K562 (cell line): ENCODE measurements around the gene ERP29. TPM values are rescaled to one million over a fixed set of nuclear protein-coding genes. Genes with fewer than 3 reads are reported as not detected.
"Not testable (repeated sequence)": the region's sequence is repeated elsewhere in the genome, so short reads cannot be mapped to it uniquely, and the experiment has no call there.

Source experiments
- ATAC-seq: fragments of 200-7000 bp; cut with Tn5 transposase; 3 replicates; pipeline ENCODE4 v1.9.1; 2020; ENCODE audit warnings: moderate library complexity
- BruUV-seq: library from RNA; stranded (reverse); fragments of 400-500 nt; replicated peaks from 2 replicates; lab custom pipeline; 2021; lab: Mats Ljungman, UMichigan
- CTCF ChIA-PET: fragments of 300-600 bp; formaldehyde crosslinking; extraction: SDS; loops from one replicate; lab custom pipeline; 2021; ENCODE audit warnings: low intra/inter-chr PET ratio; lab: Yijun Ruan, JAX
- POLR2A ChIA-PET: fragments of 300-600, 350-650 bp; sonication (Branson Sonifier 250); formaldehyde crosslinking; extraction: SDS; loops from one replicate; lab custom pipeline; 2021; ENCODE audit warnings: antibody characterized with exemption, inconsistent platforms; lab: Yijun Ruan, JAX
- DNase-seq, 4 experiments: peaks; one replicate each; pipeline versions ENCODE4 v3.0.0 to v3.0.0-alpha.2; 2011 to 2018; ENCODE audit warnings: low spot score in 3 of 4, mixed read lengths in 3 of 4; ENCODE audit errors: extremely low read depth in 1 of 4
- FAIRE-seq: peaks from 2 replicates; lab custom pipeline; 2011; peaks lifted over from hg19 to GRCh38; lab: Jason Lieb, UNC
- H2AFZ ChIP-seq: 2 replicates; pipeline ENCODE4 v1.6.0; 2011; ENCODE audit warnings: low read depth, low read length, control low read depth, inconsistent platforms
- H3K27ac ChIP-seq: fragments of 200-600 bp; 3 replicates; pipeline ENCODE4 v1.8.0; 2011; ENCODE audit warnings: low read depth, mild to moderate bottlenecking, control low read depth, inconsistent platforms, low read length, moderate library complexity, mixed read lengths; ENCODE audit errors: extremely low read depth
- H3K27me3 ChIP-seq, 2 experiments: fragments of 300-600 bp in 1 of 2; 2 replicates in 1 of 2; 3 replicates in 1 of 2; pipeline versions ENCODE4 v1.6.0 to v1.8.0; 2011; ENCODE audit warnings: inconsistent platforms in 2 of 2, low read length in 2 of 2, mild to moderate bottlenecking in 1 of 2, mixed read lengths in 1 of 2, moderate library complexity in 1 of 2; ENCODE audit not compliant: control insufficient read depth in 2 of 2, insufficient read depth in 2 of 2
- H3K36me3 ChIP-seq: fragments of 300-600 bp; 3 replicates; pipeline ENCODE4 v1.8.0; 2011; ENCODE audit warnings: mild to moderate bottlenecking, low read length, inconsistent platforms; ENCODE audit not compliant: control insufficient read depth, insufficient read depth
- H3K4me1 ChIP-seq, 2 experiments: fragments of 200-600 bp in 1 of 2; replicated peaks in 1 of 2; 2 replicates in 1 of 2; 3 replicates in 1 of 2; pipeline versions ENCODE4 v1.5.1 to v1.8.0; 2011; ENCODE audit warnings: inconsistent platforms in 2 of 2, low read length in 2 of 2, mild to moderate bottlenecking in 1 of 2, mixed read lengths in 1 of 2, moderate library complexity in 1 of 2; ENCODE audit not compliant: control insufficient read depth in 2 of 2, insufficient read depth in 2 of 2
- H3K4me2 ChIP-seq: 2 replicates; pipeline ENCODE4 v1.6.1; 2011; ENCODE audit warnings: low read length, control low read depth, inconsistent platforms, mixed read lengths; ENCODE audit not compliant: insufficient read depth
- H3K4me3 ChIP-seq: fragments of 200-600 bp; sonication (generic), shearing (Covaris generic); 2 replicates; pipeline ENCODE4 v1.5.1; 2016; ENCODE audit warnings: control low read depth, inconsistent platforms
- H3K79me2 ChIP-seq: fragments of 200-600 bp; 3 replicates; pipeline ENCODE4 v1.8.0; 2011; ENCODE audit warnings: low read length, inconsistent platforms; ENCODE audit not compliant: control insufficient read depth, insufficient read depth
- H3K9ac ChIP-seq, 2 experiments: 2 replicates each; pipeline versions ENCODE4 v1.6.0 to v1.6.1; 2011; ENCODE audit warnings: low read depth in 2 of 2, low read length in 2 of 2, control low read depth in 1 of 2, inconsistent platforms in 1 of 2, mild to moderate bottlenecking in 1 of 2, mixed read lengths in 1 of 2; ENCODE audit not compliant: insufficient read depth in 1 of 2
- H3K9me1 ChIP-seq: one replicate; pipeline ENCODE4 v1.6.0; 2011; ENCODE audit warnings: inconsistent platforms, mild to moderate bottlenecking, low read length, moderate library complexity; ENCODE audit not compliant: control insufficient read depth, insufficient read depth
- H3K9me3 ChIP-seq: replicated peaks from 2 replicates; pipeline ENCODE4 v1.5.1; 2011; ENCODE audit warnings: low read depth, low read length, inconsistent platforms; ENCODE audit not compliant: control insufficient read depth, insufficient read depth
- H4K20me1 ChIP-seq: replicated peaks from 2 replicates; pipeline ENCODE4 v1.6.1; 2011; ENCODE audit warnings: low read length, inconsistent platforms, mixed read lengths; ENCODE audit not compliant: control insufficient read depth, insufficient read depth
- ADNP ChIP-seq: fragments of 200-800 bp; sonication (Bioruptor generic); IDR thresholded peaks from 2 replicates; pipeline ENCODE4 v1.6.1; 2016; ENCODE audit warnings: missing genetic modification characterization, missing compliant biosample characterization
- ARID1B ChIP-seq: fragments of 450-650 bp; IDR thresholded peaks from 2 replicates; pipeline ENCODE4 v1.6.1; 2016; ENCODE audit warnings: antibody characterized with exemption, mild to moderate bottlenecking, inconsistent platforms
- CC2D1A ChIP-seq: fragments of 450-650 bp; IDR thresholded peaks from 2 replicates; pipeline ENCODE4 v1.6.1; 2017; ENCODE audit warnings: mild to moderate bottlenecking
- DPF2 ChIP-seq: fragments of 450-650 bp; IDR thresholded peaks from 2 replicates; pipeline ENCODE4 v1.6.1; 2016
- FOSL1 ChIP-seq: fragments of 200-800 bp; sonication (Bioruptor generic); conservative IDR thresholded peaks from 2 replicates; pipeline ENCODE4 v1.6.1; 2016; ENCODE audit warnings: missing genetic modification characterization, missing compliant biosample characterization
- KDM1A ChIP-seq, 2 experiments: fragments of 450-650 bp; IDR thresholded peaks; 2 replicates each; pipeline ENCODE4 v1.6.1; 2016; ENCODE audit warnings: mild to moderate bottlenecking in 2 of 2
- NR2C1 ChIP-seq, 2 experiments: fragments of 450-650 bp; IDR thresholded peaks; 2 replicates each; pipeline ENCODE4 v1.6.1; 2017; ENCODE audit warnings: mild to moderate bottlenecking in 2 of 2, antibody characterized with exemption in 1 of 2, inconsistent platforms in 1 of 2, missing compliant biosample characterization in 1 of 2, missing genetic modification characterization in 1 of 2
- NR2C2 ChIP-seq, 2 experiments: fragments of 200-800 bp in 1 of 2; sonication (Bioruptor generic) in 1 of 2; sonication (generic) in 1 of 2; formaldehyde crosslinking in 1 of 2; IDR thresholded peaks; 2 replicates each; pipeline versions ENCODE4 v1.6.1 to v1.8.0; 2016 to 2022; ENCODE audit warnings: mild to moderate bottlenecking in 1 of 2, missing compliant biosample characterization in 1 of 2, missing genetic modification characterization in 1 of 2, missing genetic modification reagents in 1 of 2
- WGBS: fragments of 100-300 bp; shearing (Covaris generic); methylation state at CpG from one replicate; pipeline ENCODE4 v1.1.6; 2016; ENCODE audit warnings: low coverage, mixed read lengths; ENCODE audit not compliant: insufficient coverage; ENCODE audit errors: missing lambda C conversion rate; 5-methylcytosine and 5-hydroxymethylcytosine counted together
- in situ Hi-C: fragments of 300-500 bp; cut with MboI; formaldehyde crosslinking; loops from 4 replicates; pipeline ENCODE4 v1.15.0; 2018; ENCODE audit warnings: inconsistent platforms, mixed read lengths
- intact Hi-C: fragments of 100-400 bp; cut with micrococcal nuclease; formaldehyde crosslinking; loops from 2 replicates; pipeline ENCODE4 v1.14.2; 2022
- polyA plus RNA-seq, 8 experiments: library from polyadenylated mRNA; depleted of rRNA in 4 of 8; stranded (reverse) in 5 of 8; unstranded in 3 of 8; fragments of >200 nt; fragmentation: Nextera tagmentation in 2 of 8; fragmentation: Illumina TruSeq in 1 of 8; extraction: Ambion mirVana in 2 of 8; extraction: Trizol in 1 of 8; gene quantifications; 2 replicates each; pipeline versions ENCODE4 v1.2.1 to v1.2.3, GENCODE V29; 2011 to 2014; ENCODE audit warnings: inconsistent platforms in 1 of 8, missing spikeins in 1 of 8
- total RNA-seq, 7 experiments: library from RNA; depleted of rRNA in 6 of 7; stranded (reverse); fragments of >200 nt in 6 of 7; fragmentation: Illumina TruSeq in 2 of 7; extraction: Trizol in 2 of 7; gene quantifications; 2 replicates each; pipeline versions ENCODE4 v1.2.1 to v1.2.3, GENCODE V29; 2011 to 2021; ENCODE audit warnings: low replicate concordance in 1 of 7
- TF ChIP-seq, protein P1 (sequence below), 2 experiments: fragments of 450-650 bp in 1 of 2; sonication (generic) in 1 of 2; formaldehyde crosslinking in 1 of 2; IDR thresholded peaks in 1 of 2; conservative IDR thresholded peaks in 1 of 2; 2 replicates each; pipeline versions ENCODE4 v1.6.1 to v1.8.1; 2016 to 2023; ENCODE audit warnings: mild to moderate bottlenecking in 2 of 2, moderate library complexity in 2 of 2, inconsistent platforms in 1 of 2, missing genetic modification reagents in 1 of 2
- TF ChIP-seq, protein P2 (sequence below), 2 experiments: fragments of 450-650 bp in 1 of 2; sonication (generic) in 1 of 2; formaldehyde crosslinking in 1 of 2; IDR thresholded peaks; 2 replicates each; pipeline versions ENCODE4 v1.7.1 to v1.9.0; 2016 to 2022; ENCODE audit warnings: inconsistent platforms in 1 of 2, mild to moderate bottlenecking in 1 of 2, missing genetic modification reagents in 1 of 2

The ERP29 gene
- total and polyA plus RNA-seq, 9 of the 15 experiments (the other 6 are each of a cell fraction or from before 2014, with no cell fraction given), result 42.4 to 146 (median 111) TPM

DNA sequence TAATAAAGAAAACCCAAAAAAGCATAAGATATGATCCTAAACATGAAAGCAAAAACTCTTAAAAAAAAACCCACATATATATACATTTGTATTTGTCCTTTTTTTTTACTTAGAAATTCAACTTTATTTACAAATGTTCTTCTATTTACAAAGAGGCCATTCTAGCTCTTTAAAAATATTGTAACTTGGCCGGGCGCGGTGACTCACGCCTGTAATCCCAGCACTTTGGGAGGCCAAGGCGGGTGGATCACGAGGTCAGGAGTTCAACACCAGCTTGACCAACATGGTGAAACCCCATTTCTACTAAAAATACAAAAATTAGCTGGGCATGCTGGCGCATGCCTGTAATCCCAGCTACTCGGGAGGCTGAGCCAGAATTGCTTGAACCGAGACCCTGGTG, 14.1 kb upstream of the ERP29 start:
- DNase-seq; in situ Hi-C loops; H3K9me1 ChIP-seq; CTCF ChIA-PET; H3K4me3 ChIP-seq; intact Hi-C loops; H4K20me1 ChIP-seq; FAIRE-seq; H3K9me3 ChIP-seq; H3K27me3 ChIP-seq; H3K27ac ChIP-seq; H3K4me2 ChIP-seq; H3K36me3 ChIP-seq; BruUV-seq; H3K4me1 ChIP-seq; TF ChIP-seq NR2C1 (IDR thresholded peaks at IDR 0.05); NR2C2 (CRISPR knock-in tag; IDR thresholded peaks at IDR 0.05): not testable (repeated sequence)
- peak overlapping the region; percentile 10; the same call in 1 of the 2 replicates for H2AFZ ChIP-seq
- peaks cover 11% of the 10 kb centered on the region for H3K79me2 ChIP-seq
- peak; percentile 21; the same call in 1 of the 3 replicates for ATAC-seq
- WGBS, result 41% methylated on average over 9 of the region's 9 CpGs
- H3K9ac ChIP-seq, result peak overlapping the region in 1 of 2 experiments; percentile 14; a peak in 1 of 4 replicates
- POLR2A ChIA-PET, result interaction anchor here (0.6 to 2.0 kb wide), 3 partner anchors 9 to 1610 kb away, joined by 3 to 10 read pairs (median 3); no protein-coding TSS in a partner anchor
- TF ChIP-seq, protein P1, sequence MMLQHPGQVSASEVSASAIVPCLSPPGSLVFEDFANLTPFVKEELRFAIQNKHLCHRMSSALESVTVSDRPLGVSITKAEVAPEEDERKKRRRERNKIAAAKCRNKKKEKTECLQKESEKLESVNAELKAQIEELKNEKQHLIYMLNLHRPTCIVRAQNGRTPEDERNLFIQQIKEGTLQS (IDR thresholded peaks at IDR 0.05), result peak; percentile 72
- TF ChIP-seq, protein P1 (CRISPR knock-in tag; conservative IDR thresholded peaks at IDR 0.05), result not testable (repeated sequence)
- TF ChIP-seq KDM1A (IDR thresholded peaks at IDR 0.05) (0 out of 4 replicates have a peak, but pooled peaks of 1 of the 2 experiments have one; percentile 21), NR2C1 (tag; IDR thresholded peaks at IDR 0.05) (peak; percentile 45; the same call in 1 of the 2 replicates), NR2C2 (tag; IDR thresholded peaks at IDR 0.05) (0 out of 2 replicates have a peak, but pooled peaks have one; percentile 16), ARID1B (peak; percentile 39), CC2D1A (0 out of 2 replicates have a peak, but pooled peaks have one; percentile 45), DPF2 (0 out of 2 replicates have a peak, but pooled peaks have one; percentile 55), FOSL1 (tag) (peak; percentile 60), ADNP (tag) (peak; percentile 87)
- TF ChIP-seq, protein P2, sequence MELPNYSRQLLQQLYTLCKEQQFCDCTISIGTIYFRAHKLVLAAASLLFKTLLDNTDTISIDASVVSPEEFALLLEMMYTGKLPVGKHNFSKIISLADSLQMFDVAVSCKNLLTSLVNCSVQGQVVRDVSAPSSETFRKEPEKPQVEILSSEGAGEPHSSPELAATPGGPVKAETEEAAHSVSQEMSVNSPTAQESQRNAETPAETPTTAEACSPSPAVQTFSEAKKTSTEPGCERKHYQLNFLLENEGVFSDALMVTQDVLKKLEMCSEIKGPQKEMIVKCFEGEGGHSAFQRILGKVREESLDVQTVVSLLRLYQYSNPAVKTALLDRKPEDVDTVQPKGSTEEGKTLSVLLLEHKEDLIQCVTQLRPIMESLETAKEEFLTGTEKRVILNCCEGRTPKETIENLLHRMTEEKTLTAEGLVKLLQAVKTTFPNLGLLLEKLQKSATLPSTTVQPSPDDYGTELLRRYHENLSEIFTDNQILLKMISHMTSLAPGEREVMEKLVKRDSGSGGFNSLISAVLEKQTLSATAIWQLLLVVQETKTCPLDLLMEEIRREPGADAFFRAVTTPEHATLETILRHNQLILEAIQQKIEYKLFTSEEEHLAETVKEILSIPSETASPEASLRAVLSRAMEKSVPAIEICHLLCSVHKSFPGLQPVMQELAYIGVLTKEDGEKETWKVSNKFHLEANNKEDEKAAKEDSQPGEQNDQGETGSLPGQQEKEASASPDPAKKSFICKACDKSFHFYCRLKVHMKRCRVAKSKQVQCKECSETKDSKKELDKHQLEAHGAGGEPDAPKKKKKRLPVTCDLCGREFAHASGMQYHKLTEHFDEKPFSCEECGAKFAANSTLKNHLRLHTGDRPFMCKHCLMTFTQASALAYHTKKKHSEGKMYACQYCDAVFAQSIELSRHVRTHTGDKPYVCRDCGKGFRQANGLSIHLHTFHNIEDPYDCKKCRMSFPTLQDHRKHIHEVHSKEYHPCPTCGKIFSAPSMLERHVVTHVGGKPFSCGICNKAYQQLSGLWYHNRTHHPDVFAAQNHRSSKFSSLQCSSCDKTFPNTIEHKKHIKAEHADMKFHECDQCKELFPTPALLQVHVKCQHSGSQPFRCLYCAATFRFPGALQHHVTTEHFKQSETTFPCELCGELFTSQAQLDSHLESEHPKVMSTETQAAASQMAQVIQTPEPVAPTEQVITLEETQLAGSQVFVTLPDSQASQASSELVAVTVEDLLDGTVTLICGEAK (IDR thresholded peaks at IDR 0.05), result peak; percentile 79
- TF ChIP-seq, protein P2 (CRISPR knock-in tag; IDR thresholded peaks at IDR 0.05), result peak; percentile 41; the same call in 1 of the 2 replicates
